Panc1 (cell line): Measurements from ENCODE around the gene TPCN1.

Experiments
- CTCF ChIP-seq: fragments of 450-650 bp; IDR thresholded peaks from 2 replicates; pipeline ENCODE4 v1.5.1; 2017; ENCODE audit warnings: mild to moderate bottlenecking
- POLR2AphosphoS5 ChIP-seq: IDR thresholded peaks from 2 replicates; pipeline ENCODE4 v1.6.1; 2012; ENCODE audit warnings: mild to moderate bottlenecking, low read depth, low read length, moderate library complexity
- REST ChIP-seq, 2 experiments: IDR thresholded peaks; 2 replicates each; pipeline ENCODE4 v1.6.1; 2011 to 2012; ENCODE audit warnings: low read depth in 2 of 2, control low read depth in 1 of 2, low read length in 1 of 2, mild to moderate bottlenecking in 1 of 2, moderate library complexity in 1 of 2; ENCODE audit not compliant: insufficient read depth in 1 of 2

- TF ChIP-seq CTCF, result no peak
- TF ChIP-seq POLR2AphosphoS5, result no peak
- TF ChIP-seq REST (IDR thresholded peaks at IDR 0.05; ENCODE audit: insufficient read depth in 1 of 2, low read depth in 2 of 2, low read length in 1 of 2), result no peak
Observed at GRCh38 chr12:113287146-113287898, 66.1 kb downstream of the TPCN1 start.
